ENCODE data around the gene VAMP5.

Gene VAMP5

GRCh38 chr2:85566265-85566664, 18.0 kb upstream of the VAMP5 start:
- Histone ChIP-seq H3K27me3 (replicated peaks) (no peaks in the 10 kb centered on the region), H3K36me3 (replicated peaks) (no peaks in the 10 kb centered on the region), H3K4me3 (ENCODE audit: low read depth, low read length) (no peak overlapping the region), H3K27ac (no peak overlapping the region)
- in situ Hi-C loops (cut with HindIII; ENCODE audit: low pct_ligation_motif_present, low sequenced_read_pairs): no loop called here
- no peak for DNase-seq
- no peak for TF ChIP-seq CTCF (IDR thresholded peaks at IDR 0.05; ENCODE audit: low read depth, low read length, missing control alignments)

GRCh38 chr2:85575739-85576138, 8.5 kb upstream of the VAMP5 start:
- no peak overlapping the region for H3K27ac ChIP-seq
- no peak for TF ChIP-seq CTCF (IDR thresholded peaks at IDR 0.05; ENCODE audit: low read depth, low read length, missing control alignments)
- DNase-seq: no peak
- in situ Hi-C loops (cut with HindIII; ENCODE audit: low pct_ligation_motif_present, low sequenced_read_pairs): no loop called here
- no peaks in the 10 kb centered on the region for H3K36me3 ChIP-seq (replicated peaks)
- H3K4me3 ChIP-seq (ENCODE audit: low read depth, low read length): no peak overlapping the region
- no peaks in the 10 kb centered on the region for H3K27me3 ChIP-seq (replicated peaks)

GRCh38 chr2:85577063-85577385, 7.2 kb upstream of the VAMP5 start:
- no peak overlapping the region for H3K4me3 ChIP-seq (ENCODE audit: low read depth, low read length)
- TF ChIP-seq CTCF (IDR thresholded peaks at IDR 0.05; ENCODE audit: low read depth, low read length, missing control alignments): no peak
- DNase-seq: no peak
- H3K27me3 ChIP-seq (replicated peaks): no peaks in the 10 kb centered on the region
- no peaks in the 10 kb centered on the region for H3K36me3 ChIP-seq (replicated peaks)
- H3K27ac ChIP-seq: no peak overlapping the region
- in situ Hi-C loops (cut with HindIII; ENCODE audit: low pct_ligation_motif_present, low sequenced_read_pairs): no loop called here

- H3K36me3 ChIP-seq (replicated peaks): no peaks in the 10 kb centered on the region
- peak within 1 kb of the TSS; percentile 3 for H3K4me3 ChIP-seq (ENCODE audit: low read depth, low read length)
- no peak within 1 kb of the TSS for H3K27ac ChIP-seq
- H3K27me3 ChIP-seq (replicated peaks): no peaks in the 10 kb centered on the region
- TF ChIP-seq CTCF (IDR thresholded peaks at IDR 0.05; ENCODE audit: low read depth, low read length, missing control alignments): no peak
- no peak for DNase-seq
- in situ Hi-C loops (cut with HindIII; ENCODE audit: low pct_ligation_motif_present, low sequenced_read_pairs): no loop called here
Observed at GRCh38 chr2:85577386-85578242, 6.6 kb upstream of the VAMP5 start, which contains the start of gene VAMP8. Gene VAMP8 (plus strand): TSS chr2:85577586. CDS start chr2:85577647, 61 bp downstream.

- in situ Hi-C loops (cut with HindIII; ENCODE audit: low pct_ligation_motif_present, low sequenced_read_pairs): no loop called here
- Histone ChIP-seq H3K27me3 (replicated peaks) (no peaks in the 10 kb centered on the region), H3K27ac (no peak overlapping the region), H3K36me3 (replicated peaks) (no peaks in the 10 kb centered on the region), H3K4me3 (ENCODE audit: low read depth, low read length) (no peak overlapping the region)
- no peak for DNase-seq
- TF ChIP-seq CTCF (IDR thresholded peaks at IDR 0.05; ENCODE audit: low read depth, low read length, missing control alignments): no peak
Observed at GRCh38 chr2:85578243-85579180, 5.7 kb upstream of the VAMP5 start.

All from brain microvascular endothelial cell (primary cell).